Immature natural killer cell (primary cell): ENCODE measurements around the gene ALDOA. TPM values are rescaled to one million over a fixed set of nuclear protein-coding genes. Genes with fewer than 3 reads are reported as not detected.
A peak's percentile ranks its signal among the peaks of the same experiment; 100 is the strongest.
"Not testable (repeated sequence)": the region's sequence is repeated elsewhere in the genome, so short reads cannot be mapped to it uniquely, and the experiment has no call there.

ENCODE experiments used
- DNase-seq, 3 donors: peaks; one replicate each; pipeline ENCODE4 v3.0.0; 2022; ENCODE audit warnings: mixed read lengths in 1 of 3
- H3K27ac Mint-ChIP-seq, 6 donors: one replicate each; pipeline ENCODE4 v1.8.0; 2020; ENCODE audit warnings: mixed read lengths in 6 of 6, mild to moderate bottlenecking in 5 of 6, inconsistent platforms in 4 of 6, moderate library complexity in 3 of 6
- H3K27me3 Mint-ChIP-seq, 3 donors: one replicate each; pipeline ENCODE4 v1.8.0; 2020 to 2021; ENCODE audit warnings: low read depth in 3 of 3, mild to moderate bottlenecking in 3 of 3, mixed read lengths in 3 of 3, moderate library complexity in 3 of 3, inconsistent platforms in 1 of 3
- H3K36me3 Mint-ChIP-seq, 3 donors: one replicate each; pipeline ENCODE4 v1.8.0; 2020; ENCODE audit warnings: mixed read lengths in 3 of 3, inconsistent platforms in 2 of 3, mild to moderate bottlenecking in 2 of 3
- H3K4me1 Mint-ChIP-seq, 2 donors: one replicate each; pipeline ENCODE4 v1.8.0; 2020; ENCODE audit warnings: inconsistent platforms in 2 of 2, mild to moderate bottlenecking in 2 of 2, mixed read lengths in 2 of 2, moderate library complexity in 1 of 2
- H3K4me3 Mint-ChIP-seq, 5 donors: one replicate each; pipeline ENCODE4 v1.8.0; 2020; ENCODE audit warnings: mild to moderate bottlenecking in 5 of 5, mixed read lengths in 5 of 5, inconsistent platforms in 3 of 5, moderate library complexity in 3 of 5
- H3K9me3 Mint-ChIP-seq, 6 donors: one replicate each; pipeline ENCODE4 v1.8.0; 2020; ENCODE audit warnings: mild to moderate bottlenecking in 6 of 6, mixed read lengths in 6 of 6, inconsistent platforms in 4 of 6, moderate library complexity in 3 of 6
- polyA plus RNA-seq, 3 donors: library from polyadenylated mRNA; unstranded; fragments of 300-500 nt; fragmentation: Illumina TruSeq; gene quantifications; one replicate each; pipeline ENCODE4 v1.2.3, GENCODE V29; 2021

The ALDOA gene
- polyA plus RNA-seq, 3 donors from 2014 or later = 741 to 1,156 (median 1,018) TPM

GRCh38 chr16:30112197-30113030 is 46.9 kb downstream of the ALDOA start:
- DNase-seq = peak; percentile 23 to 52 (median 33)
- H3K9me3 Mint-ChIP-seq = no peaks in the 10 kb centered on the region
- no peak overlapping the region for H3K4me3 Mint-ChIP-seq
- H3K27me3 Mint-ChIP-seq = peaks cover 0 to 2% (median 0%) of the 10 kb centered on the region in 3 donors
- peaks cover 0 to 8% (median 5%) of the 10 kb centered on the region in 3 donors for H3K36me3 Mint-ChIP-seq
- no peaks in the 10 kb centered on the region for H3K4me1 Mint-ChIP-seq
- H3K27ac Mint-ChIP-seq = peak overlapping the region in 2 of 6 donors; percentile 22 to 30

DNA sequence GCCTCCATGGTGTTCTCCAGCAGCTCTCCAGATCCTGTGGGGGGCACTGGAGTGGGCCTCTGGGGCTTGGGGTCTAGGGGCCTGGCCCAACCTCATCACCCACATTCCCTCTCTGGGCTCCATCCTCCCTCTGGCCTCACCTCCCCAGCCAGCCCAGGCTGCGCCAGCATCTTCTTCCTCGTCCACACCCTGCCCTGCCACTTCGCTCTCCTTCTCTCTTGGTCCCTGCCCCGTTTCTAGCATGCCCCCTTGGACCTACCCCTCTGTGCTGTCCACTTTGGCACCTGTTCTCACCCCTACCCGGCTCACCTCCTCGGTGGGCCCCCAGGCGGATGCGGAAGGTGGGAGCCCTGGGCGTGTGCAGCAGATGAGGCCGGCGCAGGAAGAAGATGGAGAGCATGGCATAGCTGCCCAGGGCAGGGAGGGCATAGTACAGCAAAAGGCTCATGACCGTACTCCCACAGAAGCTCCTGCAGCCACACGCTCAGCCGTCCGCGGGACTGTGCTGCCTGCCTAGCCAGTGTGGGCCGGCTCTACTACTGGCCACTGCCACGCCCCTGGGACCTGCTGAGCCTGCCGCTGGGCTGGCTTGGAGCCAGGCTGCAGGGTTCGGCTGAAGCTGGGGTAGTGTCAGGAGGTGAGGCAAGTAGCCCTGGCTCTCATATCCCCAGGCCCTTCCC is 47.6 kb downstream of the ALDOA start, which contains the start of gene GDPD3:
Gene GDPD3, minus strand, starts transcription at position 507 of the 680 bp plus-strand sequence. Its CDS starts 59 bp downstream, at position 448.
- no peak for DNase-seq
- Mint-ChIP-seq H3K9me3 (no peaks in the 10 kb centered on the region), H3K27ac (peak within 1 kb of the TSS in 1 of 6 donors; percentile 22), H3K4me3 (no peak within 1 kb of the TSS), H3K27me3 (peaks cover 0 to 2% (median 0%) of the 10 kb centered on the region in 3 donors), H3K36me3 (peaks cover 0 to 8% (median 5%) of the 10 kb centered on the region in 3 donors), H3K4me1 (no peaks in the 10 kb centered on the region)

DNA sequence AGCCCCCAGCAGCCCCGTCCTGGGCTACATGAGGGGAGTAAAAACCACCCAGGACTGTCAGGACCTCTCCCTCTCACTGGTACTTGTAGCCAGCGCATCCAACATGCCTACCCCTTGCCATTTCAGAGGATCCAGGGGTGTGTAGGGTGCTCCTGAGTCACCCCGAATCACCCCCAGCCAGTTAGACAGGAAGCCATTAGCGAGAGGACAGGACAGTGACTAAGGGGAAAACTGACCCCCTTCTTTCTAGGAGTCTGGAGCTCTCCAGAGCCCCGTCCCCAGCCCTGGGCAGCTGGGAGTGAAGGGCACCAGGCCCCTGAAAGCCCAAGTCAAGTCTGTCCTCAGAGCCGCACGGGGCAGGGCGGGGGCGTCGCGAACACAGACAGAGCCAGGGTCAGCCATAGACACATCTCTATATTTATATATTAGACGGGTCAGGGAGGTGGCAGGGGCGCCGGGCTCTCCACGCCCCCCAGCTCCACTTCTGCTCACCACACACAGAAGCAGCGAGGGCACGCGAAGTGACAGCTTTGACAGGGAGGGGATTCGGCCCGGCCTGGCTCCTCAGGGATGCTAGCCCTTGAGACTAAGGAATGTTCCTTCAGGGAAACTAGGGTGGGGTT is 48.3 kb downstream of the ALDOA start:
- Mint-ChIP-seq H3K27me3 (peaks cover 0 to 2% (median 0%) of the 10 kb centered on the region in 3 donors), H3K4me3 (no peak overlapping the region), H3K27ac (no peak overlapping the region)

DNA sequence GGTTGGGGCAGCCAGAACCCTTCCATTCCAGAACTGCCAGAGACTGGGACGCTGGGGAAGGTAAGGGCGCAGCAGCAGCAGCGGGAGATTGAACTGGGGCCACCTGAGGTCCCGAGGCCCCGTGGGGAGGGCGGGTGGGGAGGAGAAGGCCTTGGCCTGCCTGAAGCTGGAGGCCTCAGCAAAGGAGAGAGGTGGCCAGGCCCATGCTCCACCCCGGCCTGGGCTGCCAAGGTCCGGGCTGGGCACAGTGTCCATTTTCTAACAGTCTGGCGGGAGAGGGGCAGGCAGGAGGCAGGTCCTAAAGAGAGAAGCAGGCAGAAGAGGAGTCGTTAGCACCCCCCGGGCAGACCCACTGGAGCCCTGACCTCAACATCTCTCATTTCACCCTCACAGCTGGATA is 48.9 kb downstream of the ALDOA start:
- Mint-ChIP-seq H3K4me3 (no peak overlapping the region), H3K9me3 (no peaks in the 10 kb centered on the region), H3K4me1 (peaks cover 4% of the 10 kb centered on the region in 2 donors), H3K27ac (no peak overlapping the region), H3K36me3 (peaks cover 4 to 8% (median 5%) of the 10 kb centered on the region in 3 donors), H3K27me3 (peaks cover 0 to 2% (median 0%) of the 10 kb centered on the region in 3 donors)
- DNase-seq = no peak

More for the DNA sequence above, 48.3 kb downstream of the ALDOA start:
- no peak for DNase-seq
- peaks cover 0 to 8% (median 5%) of the 10 kb centered on the region in 3 donors for H3K36me3 Mint-ChIP-seq
- H3K4me1 Mint-ChIP-seq = no peaks in the 10 kb centered on the region
- H3K9me3 Mint-ChIP-seq = no peaks in the 10 kb centered on the region

GRCh38 chr16:30114833-30115232 is 49.3 kb downstream of the ALDOA start:
- not testable (repeated sequence) for H3K4me3 Mint-ChIP-seq, H3K27me3 Mint-ChIP-seq, DNase-seq, H3K4me1 Mint-ChIP-seq, H3K36me3 Mint-ChIP-seq, H3K27ac Mint-ChIP-seq, H3K9me3 Mint-ChIP-seq

DNA sequence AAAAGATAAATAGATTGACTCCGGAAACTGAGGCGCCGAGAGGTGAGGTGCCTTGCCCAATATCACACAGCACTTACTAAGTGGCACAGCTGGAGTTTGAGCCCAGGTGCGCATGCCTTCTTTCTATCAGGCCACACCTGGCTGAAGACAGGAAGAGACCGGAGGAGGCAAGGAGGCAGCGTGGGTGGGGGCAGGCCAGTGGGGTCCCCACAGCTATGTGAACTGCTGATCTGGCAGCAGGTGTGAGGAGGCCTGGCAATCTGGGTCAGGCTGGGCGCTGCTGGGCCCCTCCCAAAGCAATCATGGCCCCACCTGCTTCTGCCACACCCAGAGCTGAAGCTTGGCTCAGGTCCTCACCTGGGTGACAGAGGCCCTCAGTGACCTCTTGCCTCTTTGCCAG is 49.7 kb downstream of the ALDOA start:
- no peak for DNase-seq
- no peak overlapping the region for H3K27ac Mint-ChIP-seq
- H3K4me3 Mint-ChIP-seq = no peak overlapping the region
- H3K4me1 Mint-ChIP-seq = peaks cover 12% of the 10 kb centered on the region in 2 donors
- peaks cover 5 to 8% (median 6%) of the 10 kb centered on the region in 3 donors for H3K36me3 Mint-ChIP-seq
- no peaks in the 10 kb centered on the region for H3K9me3 Mint-ChIP-seq
- H3K27me3 Mint-ChIP-seq = peaks cover 0 to 2% (median 0%) of the 10 kb centered on the region in 3 donors

- peaks cover 0 to 4% (median 2%) of the 10 kb centered on the region in 3 donors for H3K27me3 Mint-ChIP-seq
- no peak overlapping the region for H3K4me3 Mint-ChIP-seq
- H3K4me1 Mint-ChIP-seq = peaks cover 21 to 22% of the 10 kb centered on the region in 2 donors
- peaks cover 0 to 6% (median 4%) of the 10 kb centered on the region in 3 donors for H3K36me3 Mint-ChIP-seq
- no peak for DNase-seq
- H3K9me3 Mint-ChIP-seq = no peaks in the 10 kb centered on the region
- H3K27ac Mint-ChIP-seq = no peak overlapping the region
Measured at GRCh38 chr16:30116291-30117207, 51.0 kb downstream of the ALDOA start.

DNA sequence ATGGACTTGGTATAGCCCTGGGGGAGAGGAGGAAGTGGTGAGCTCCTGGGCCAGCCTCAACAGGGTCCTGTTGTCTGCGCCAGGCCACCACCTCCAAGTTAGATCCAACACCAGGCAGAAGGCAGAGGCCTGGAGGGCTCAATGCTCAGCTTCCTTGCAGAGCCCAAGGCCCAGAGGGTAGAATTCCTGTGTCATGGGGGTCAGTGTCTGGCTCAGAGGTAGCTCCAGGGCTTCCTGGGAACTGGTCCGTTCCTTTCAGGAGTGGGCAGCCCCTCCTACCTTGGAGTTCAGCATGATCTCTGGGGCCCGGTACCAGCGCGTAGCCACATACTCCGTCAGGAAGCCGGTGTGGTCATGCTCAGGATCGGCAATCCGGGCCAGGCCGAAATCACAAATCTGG is 52.2 kb downstream of the ALDOA start:
- Mint-ChIP-seq H3K27ac (no peak overlapping the region), H3K27me3 (peaks cover 0 to 4% (median 0%) of the 10 kb centered on the region in 3 donors), H3K36me3 (peaks cover 0 to 6% (median 4%) of the 10 kb centered on the region in 3 donors), H3K9me3 (no peaks in the 10 kb centered on the region), H3K4me1 (peaks cover 31% of the 10 kb centered on the region in 2 donors), H3K4me3 (no peak overlapping the region)
- no peak for DNase-seq

DNA sequence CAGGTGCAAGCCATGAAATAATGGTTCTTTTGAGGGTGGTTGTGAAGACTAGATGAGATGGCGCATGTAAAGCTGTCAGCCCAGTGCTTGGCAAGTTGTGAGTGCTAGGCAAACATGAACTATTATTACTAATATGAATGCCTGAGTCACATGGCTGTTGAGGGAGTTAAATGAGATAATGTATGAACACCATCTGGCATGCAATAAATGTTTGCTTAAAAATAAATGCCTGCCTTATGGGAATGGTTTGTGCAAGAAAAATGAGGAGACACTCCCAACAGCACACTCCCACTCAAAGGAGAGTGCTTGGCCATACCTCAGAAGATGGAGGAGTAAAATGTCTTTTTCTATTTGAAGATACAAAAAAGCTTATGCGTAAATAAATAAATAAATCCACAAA is 53.9 kb downstream of the ALDOA start:
- Mint-ChIP-seq H3K4me3 (peak overlapping the region in 2 of 5 donors; percentile 21 to 23), H3K9me3 (no peaks in the 10 kb centered on the region), H3K27me3 (peaks cover 0 to 4% (median 0%) of the 10 kb centered on the region in 3 donors), H3K4me1 (peaks cover 31 to 33% of the 10 kb centered on the region in 2 donors), H3K27ac (peak overlapping the region; percentile 12 to 91 (median 82)), H3K36me3 (peaks cover 0 to 6% (median 4%) of the 10 kb centered on the region in 3 donors)
- DNase-seq = no peak

Other genes with a start within 250 kb of the ALDOA start
- gene PAGR1, start 249.6 kb upstream of the ALDOA start, polyA plus RNA-seq = 10 to 100 TPM; 44.8 to 55.2 (median 46.1) TPM
- gene MVP, start 245.3 kb upstream of the ALDOA start, polyA plus RNA-seq = 100 to 1,000 TPM; 103 to 195 (median 142) TPM
- 100 to 1,000 TPM in 2 of 3 donors, 10 to 100 TPM in 1; 77.6 to 115 (median 110) TPM for gene CDIPT, start 202.5 kb upstream of the ALDOA start, polyA plus RNA-seq
- gene SEZ6L2, start 166.2 kb upstream of the ALDOA start, polyA plus RNA-seq = not detected
- not detected for gene ASPHD1, start 165.3 kb upstream of the ALDOA start, polyA plus RNA-seq
- gene KCTD13, start 139.5 kb upstream of the ALDOA start, polyA plus RNA-seq = 10 to 100 TPM in 1 of 3 donors, 1 to 10 TPM in 2; 3.5 to 13.8 (median 9.2) TPM
- gene TMEM219, start 103.7 kb upstream of the ALDOA start, polyA plus RNA-seq = 100 to 1,000 TPM; 157 to 243 (median 216) TPM
- 10 to 100 TPM in 1 of 3 donors, 1 to 10 TPM in 2; 2.1 to 10.7 (median 3.0) TPM for gene TAOK2, start 91.9 kb upstream of the ALDOA start, polyA plus RNA-seq
- 10 to 100 TPM; 14.1 to 23.5 (median 18.9) TPM for gene HIRIP3, start 70.1 kb upstream of the ALDOA start, polyA plus RNA-seq
- 1 to 10 TPM; 7.4 to 7.9 (median 7.7) TPM for gene INO80E, start 69.5 kb upstream of the ALDOA start, polyA plus RNA-seq
- gene DOC2A, start 54.7 kb upstream of the ALDOA start, polyA plus RNA-seq = not detected
- not detected for gene C16orf92, start 42.6 kb upstream of the ALDOA start, polyA plus RNA-seq
- gene TLCD3B, start 34.5 kb upstream of the ALDOA start, polyA plus RNA-seq = not detected
- 100 to 1,000 TPM; 244 to 365 (median 317) TPM for gene PPP4C, start 10.2 kb downstream of the ALDOA start, polyA plus RNA-seq
- not detected for gene TBX6, start 26.2 kb downstream of the ALDOA start, polyA plus RNA-seq
- 100 to 1,000 TPM; 248 to 354 (median 284) TPM for gene YPEL3, start 30.5 kb downstream of the ALDOA start, polyA plus RNA-seq
- gene GDPD3, start 47.8 kb downstream of the ALDOA start, polyA plus RNA-seq = not detected
- gene MAPK3, start 57.5 kb downstream of the ALDOA start, polyA plus RNA-seq = 1 to 10 TPM; 4.3 to 6.4 (median 5.8) TPM
- gene CORO1A, start 117.8 kb downstream of the ALDOA start, polyA plus RNA-seq = 1,000 to 10,000 TPM; 1,282 to 1,713 (median 1,680) TPM
- 100 to 1,000 TPM; 141 to 239 (median 203) TPM for gene BOLA2B, start 127.9 kb downstream of the ALDOA start, polyA plus RNA-seq
- gene SLX1A, start 128.1 kb downstream of the ALDOA start, polyA plus RNA-seq = 100 to 1,000 TPM in 1 of 3 donors, 10 to 100 TPM in 2; 91.2 to 113 (median 99.6) TPM
- gene SULT1A3, start 133.5 kb downstream of the ALDOA start, polyA plus RNA-seq = 1 to 10 TPM; 1.4 to 3.1 (median 2.7) TPM
- under 1 TPM in 1 of 3 donors, not detected in 2; 0.43 TPM for gene NPIPB13, start 182.7 kb downstream of the ALDOA start, polyA plus RNA-seq